ENCODE results near the gene KYNU.

GRCh38 chr2:142842369-142842768 lies 35.1 kb upstream of the KYNU start:
- TF ChIP-seq CTCF (CRISPR knock-in tag; IDR thresholded peaks at IDR 0.05) = no peak
- no peak for TF ChIP-seq ZNF3 (CRISPR knock-in tag; IDR thresholded peaks at IDR 0.05)
- no peak for TF ChIP-seq GABPB1 (CRISPR knock-in tag; IDR thresholded peaks at IDR 0.05)
- no peak for TF ChIP-seq FOSL1 (CRISPR knock-in tag; IDR thresholded peaks at IDR 0.05; ENCODE audit: borderline replicate concordance)
- TF ChIP-seq CHD2 (IDR thresholded peaks at IDR 0.05; ENCODE audit: low read depth, low read length) = no peak
- no peak for TF ChIP-seq NR1H2 (CRISPR knock-in tag; IDR thresholded peaks at IDR 0.05; ENCODE audit: borderline replicate concordance, low read depth)
- no peak for TF ChIP-seq TERF1 (CRISPR knock-in tag; IDR thresholded peaks at IDR 0.05)

Measured in HepG2 (cell line).